ENCODE data around the gene BLID.

BLID gene

GRCh38 chr11:122126024-122126688 is 10.1 kb upstream of the BLID start:
- no peak for DNase-seq
- Mint-ChIP-seq H3K27ac (no peak overlapping the region), H3K4me3 (no peak overlapping the region), H3K9me3 (no peaks in the 10 kb centered on the region), H3K27me3 (no peaks in the 10 kb centered on the region), H3K4me1 (no peaks in the 10 kb centered on the region), H3K36me3 (no peaks in the 10 kb centered on the region)
- CTCF ChIA-PET: interaction anchor here (1.2 to 1.3 kb wide), 2 partner anchors 13 to 18 kb away, joined by 3 read pairs; no protein-coding TSS in a partner anchor

- H3K27me3 Mint-ChIP-seq: no peaks in the 10 kb centered on the region
- DNase-seq: no peak
- H3K4me3 Mint-ChIP-seq: no peak overlapping the region
- CTCF ChIA-PET: no interaction called here
- no peaks in the 10 kb centered on the region for H3K36me3 Mint-ChIP-seq
- no peak overlapping the region for H3K27ac Mint-ChIP-seq
- no peaks in the 10 kb centered on the region for H3K4me1 Mint-ChIP-seq
- H3K9me3 Mint-ChIP-seq: no peaks in the 10 kb centered on the region
Measured at GRCh38 chr11:122123263-122123929, 7.4 kb upstream of the BLID start.

GRCh38 chr11:122122179-122122578 is 6.2 kb upstream of the BLID start:
- Mint-ChIP-seq H3K27ac (no peak overlapping the region), H3K4me1 (no peaks in the 10 kb centered on the region), H3K9me3 (no peaks in the 10 kb centered on the region), H3K36me3 (no peaks in the 10 kb centered on the region), H3K4me3 (no peak overlapping the region), H3K27me3 (no peaks in the 10 kb centered on the region)
- CTCF ChIA-PET: no interaction called here
- no peak for DNase-seq

- Mint-ChIP-seq H3K4me3 (no peak overlapping the region), H3K27me3 (no peaks in the 10 kb centered on the region), H3K4me1 (no peaks in the 10 kb centered on the region), H3K36me3 (no peaks in the 10 kb centered on the region), H3K27ac (no peak overlapping the region), H3K9me3 (no peaks in the 10 kb centered on the region)
- DNase-seq: no peak
- CTCF ChIA-PET: no interaction called here
Measured at GRCh38 chr11:122120096-122120495, 4.1 kb upstream of the BLID start.

- no peaks in the 10 kb centered on the region for H3K4me1 Mint-ChIP-seq
- H3K27ac Mint-ChIP-seq: no peak overlapping the region
- H3K9me3 Mint-ChIP-seq: no peaks in the 10 kb centered on the region
- no peaks in the 10 kb centered on the region for H3K36me3 Mint-ChIP-seq
- H3K4me3 Mint-ChIP-seq: no peak overlapping the region
- DNase-seq: no peak
- CTCF ChIA-PET: no interaction called here
- no peaks in the 10 kb centered on the region for H3K27me3 Mint-ChIP-seq
Measured at GRCh38 chr11:122116591-122116990, 576 bp upstream of the BLID start.

- Mint-ChIP-seq H3K27ac (no peak overlapping the region), H3K27me3 (no peaks in the 10 kb centered on the region), H3K9me3 (no peaks in the 10 kb centered on the region), H3K36me3 (no peaks in the 10 kb centered on the region), H3K4me1 (no peaks in the 10 kb centered on the region), H3K4me3 (no peak overlapping the region)
- no peak for DNase-seq
- CTCF ChIA-PET: interaction anchor here (0.6 kb wide), 1 partner anchor 26 kb away, joined by 3 read pairs; no protein-coding TSS in a partner anchor
Measured at GRCh38 chr11:122114976-122115375, 1.0 kb downstream of the BLID start.

GRCh38 chr11:122113836-122114825 is 1.9 kb downstream of the BLID start:
- CTCF ChIA-PET: interaction anchor here (0.6 kb wide), 1 partner anchor 25 kb away, joined by 3 read pairs; no protein-coding TSS in a partner anchor

GRCh38 chr11:122112470-122113365 is 3.3 kb downstream of the BLID start:
- CTCF ChIA-PET: interaction anchor here (1.2 kb wide), 1 partner anchor 13 kb away, joined by 3 read pairs; no protein-coding TSS in a partner anchor
- no peaks in the 10 kb centered on the region for H3K9me3 Mint-ChIP-seq
- H3K4me1 Mint-ChIP-seq: no peaks in the 10 kb centered on the region
- H3K36me3 Mint-ChIP-seq: no peaks in the 10 kb centered on the region
- H3K27ac Mint-ChIP-seq: no peak overlapping the region
- DNase-seq: no peak
- H3K27me3 Mint-ChIP-seq: no peaks in the 10 kb centered on the region
- H3K4me3 Mint-ChIP-seq: no peak overlapping the region

More at GRCh38 chr11:122113836-122114825, 1.9 kb downstream of the BLID start:
- Mint-ChIP-seq H3K27ac (no peak overlapping the region), H3K4me1 (no peaks in the 10 kb centered on the region), H3K27me3 (no peaks in the 10 kb centered on the region), H3K4me3 (no peak overlapping the region), H3K9me3 (no peaks in the 10 kb centered on the region), H3K36me3 (no peaks in the 10 kb centered on the region)
- DNase-seq: no peak

GRCh38 chr11:122109932-122110331 is 6.1 kb downstream of the BLID start:
- Mint-ChIP-seq H3K27me3 (no peaks in the 10 kb centered on the region), H3K36me3 (no peaks in the 10 kb centered on the region), H3K27ac (no peak overlapping the region), H3K9me3 (no peaks in the 10 kb centered on the region), H3K4me1 (no peaks in the 10 kb centered on the region), H3K4me3 (no peak overlapping the region)
- CTCF ChIA-PET: no interaction called here
- no peak for DNase-seq

- CTCF ChIA-PET: interaction anchor here (0.7 to 1.8 kb wide), 9 partner anchors 14 to 451 kb away, joined by 3 to 7 read pairs (median 3); no protein-coding TSS in a partner anchor
- Mint-ChIP-seq H3K27ac (no peak overlapping the region), H3K27me3 (no peaks in the 10 kb centered on the region), H3K9me3 (no peaks in the 10 kb centered on the region), H3K4me3 (no peak overlapping the region), H3K4me1 (no peaks in the 10 kb centered on the region), H3K36me3 (no peaks in the 10 kb centered on the region)
- DNase-seq: no peak
Measured at GRCh38 chr11:122108828-122109227, 7.2 kb downstream of the BLID start.

GRCh38 chr11:122108192-122108799 is 7.7 kb downstream of the BLID start:
- H3K4me1 Mint-ChIP-seq: no peaks in the 10 kb centered on the region
- H3K9me3 Mint-ChIP-seq: no peaks in the 10 kb centered on the region
- H3K27ac Mint-ChIP-seq: no peak overlapping the region
- DNase-seq: no peak
- H3K27me3 Mint-ChIP-seq: no peaks in the 10 kb centered on the region
- H3K36me3 Mint-ChIP-seq: no peaks in the 10 kb centered on the region
- CTCF ChIA-PET: interaction anchor here (0.7 to 1.8 kb wide), 9 partner anchors 14 to 451 kb away, joined by 3 to 7 read pairs (median 3); no protein-coding TSS in a partner anchor
- H3K4me3 Mint-ChIP-seq: no peak overlapping the region

- H3K36me3 Mint-ChIP-seq: no peaks in the 10 kb centered on the region
- H3K4me3 Mint-ChIP-seq: no peak overlapping the region
- H3K27me3 Mint-ChIP-seq: no peaks in the 10 kb centered on the region
- CTCF ChIA-PET: interaction anchor here (1.0 to 1.8 kb wide), 6 partner anchors 13 to 450 kb away, joined by 3 to 7 read pairs (median 3); no protein-coding TSS in a partner anchor
- H3K27ac Mint-ChIP-seq: no peak overlapping the region
- H3K4me1 Mint-ChIP-seq: no peaks in the 10 kb centered on the region
- DNase-seq: no peak
- no peaks in the 10 kb centered on the region for H3K9me3 Mint-ChIP-seq
Measured at GRCh38 chr11:122107566-122107965, 8.4 kb downstream of the BLID start.

- no peaks in the 10 kb centered on the region for H3K4me1 Mint-ChIP-seq
- no peaks in the 10 kb centered on the region for H3K9me3 Mint-ChIP-seq
- no peaks in the 10 kb centered on the region for H3K36me3 Mint-ChIP-seq
- no peak for DNase-seq
- no peak overlapping the region for H3K4me3 Mint-ChIP-seq
- H3K27me3 Mint-ChIP-seq: no peaks in the 10 kb centered on the region
- CTCF ChIA-PET: interaction anchor here (1.6 to 1.8 kb wide), 3 partner anchors 32 to 109 kb away, joined by 3 to 7 read pairs (median 4); no protein-coding TSS in a partner anchor
- no peak overlapping the region for H3K27ac Mint-ChIP-seq
Measured at GRCh38 chr11:122107045-122107444, 9.0 kb downstream of the BLID start.

Data from activated naive CD4-positive, alpha-beta T cell treated with anti-CD3 and anti-CD28 coated beads, Interleukin-2, amount 10 ng/mL, durations not matched to agents 7 days and 5 days (primary cell).